ENCODE results near the gene CTNNB1.

- TF ChIP-seq CTCF (conservative IDR thresholded peaks at IDR 0.05; ENCODE audit: low read length): no peak
- no peak for TF ChIP-seq EZH2phosphoT487 (IDR thresholded peaks at IDR 0.05; ENCODE audit: borderline replicate concordance, low read depth, low read length)
Measured at GRCh38 chr3:41178576-41178975, 20.7 kb upstream of the CTNNB1 start.

Data from OCI-LY7 (cell line).